GM19397 (cell line): ENCODE results near the gene LRRC4C.

Source experiments
- ATAC-seq: cut with Tn5 transposase; IDR thresholded peaks from one replicate; pipeline ENCODE4 v1.9.1; 2021; ENCODE audit warnings: mild to moderate bottlenecking, moderate library complexity; ENCODE audit not compliant: unreplicated experiment

LRRC4C gene

DNA sequence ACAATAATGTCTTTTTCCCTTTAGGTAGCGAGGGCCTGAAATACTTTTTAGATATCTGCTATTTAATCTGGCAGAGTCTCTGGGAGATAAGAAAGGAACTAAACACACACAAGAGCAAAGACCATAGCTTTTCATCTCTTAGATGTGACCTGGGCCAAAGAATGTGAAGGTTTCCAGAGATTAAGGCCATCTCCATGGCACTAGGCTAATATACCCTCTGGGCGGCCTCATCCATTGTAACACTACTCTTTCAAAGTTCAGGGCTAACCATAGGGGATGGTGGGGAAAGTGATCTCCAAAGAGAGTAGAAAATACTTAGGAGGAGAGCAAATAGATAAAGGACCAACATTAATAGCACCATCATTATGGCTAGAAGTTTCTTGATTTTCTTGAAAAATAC is 326.4 kb downstream of the LRRC4C start:
- ATAC-seq = no peak

DNA sequence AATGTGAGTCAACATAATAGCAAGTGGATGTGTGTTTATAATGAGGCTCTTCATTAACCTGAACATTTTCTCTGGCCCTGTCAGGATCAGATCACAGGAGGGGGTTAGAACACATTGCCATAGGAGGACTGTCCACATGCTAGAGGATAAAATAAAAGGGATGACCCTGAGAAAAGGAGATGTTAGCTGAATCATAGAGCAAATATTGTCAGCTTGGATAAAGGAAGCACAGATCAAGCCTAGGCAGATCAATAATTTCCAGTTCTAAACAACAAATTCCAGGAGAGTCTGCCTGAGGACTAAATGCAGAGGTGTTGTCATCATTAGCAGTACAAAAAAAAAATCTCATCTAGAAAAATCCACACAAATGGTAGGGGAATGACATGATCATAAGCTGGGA is 337.9 kb downstream of the LRRC4C start:
- no peak for ATAC-seq

DNA sequence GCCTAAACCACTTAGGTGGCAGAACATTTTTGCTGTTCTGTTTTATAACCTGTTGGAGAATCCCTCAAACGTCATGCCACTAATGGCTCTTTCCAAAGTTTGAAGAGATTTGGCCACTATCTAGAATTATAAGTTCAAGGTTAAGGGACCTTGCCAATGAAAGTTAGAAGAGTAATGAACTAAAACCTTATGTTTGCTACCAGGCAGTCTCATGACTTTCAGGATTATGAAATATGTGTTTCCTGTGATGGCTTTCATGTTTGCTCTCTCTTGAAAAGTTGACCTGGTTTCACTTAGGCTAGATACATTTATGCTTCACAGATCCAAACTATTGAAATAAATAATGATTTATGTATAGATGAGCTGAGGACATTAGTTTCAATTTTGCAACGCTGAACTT is 340.0 kb downstream of the LRRC4C start:
- no peak for ATAC-seq

DNA sequence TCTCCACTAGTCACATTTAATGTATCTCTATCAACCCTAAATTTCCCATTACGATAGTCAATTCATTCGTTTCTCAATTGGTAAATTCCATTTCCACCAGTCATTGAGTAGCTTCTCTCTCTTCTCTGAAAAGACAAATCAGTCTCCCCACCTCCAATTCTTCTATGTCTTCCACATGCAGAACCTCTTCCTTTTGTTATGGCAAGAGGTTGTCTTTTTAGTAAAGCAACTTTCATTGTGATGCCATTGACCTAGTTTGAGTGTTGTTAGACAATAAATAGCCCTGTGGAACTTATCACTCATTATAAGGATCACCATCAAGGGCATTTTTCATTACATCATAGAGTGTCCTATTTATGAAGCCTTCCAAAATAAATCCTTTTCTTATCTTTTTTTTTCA is 340.9 kb downstream of the LRRC4C start:
- ATAC-seq = no peak

DNA sequence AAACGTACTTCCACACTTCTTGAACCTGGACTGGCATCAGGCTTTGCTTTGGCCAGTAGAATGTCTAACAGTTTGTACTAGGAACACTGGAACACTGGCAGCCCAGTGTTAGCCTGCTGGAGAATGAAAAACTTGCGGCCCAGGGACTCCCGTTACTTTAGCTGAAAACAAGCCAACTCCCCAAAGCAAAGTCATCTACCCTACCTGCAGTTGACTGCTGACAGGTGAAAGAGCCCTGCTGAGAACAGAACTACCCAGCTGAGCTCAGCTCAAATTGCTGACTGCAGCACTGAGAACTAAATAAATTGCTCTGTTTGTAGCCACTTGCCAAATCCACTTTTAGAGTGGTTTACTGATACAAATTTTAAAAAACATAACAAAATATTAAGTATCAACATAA is 342.5 kb downstream of the LRRC4C start:
- no peak for ATAC-seq

DNA sequence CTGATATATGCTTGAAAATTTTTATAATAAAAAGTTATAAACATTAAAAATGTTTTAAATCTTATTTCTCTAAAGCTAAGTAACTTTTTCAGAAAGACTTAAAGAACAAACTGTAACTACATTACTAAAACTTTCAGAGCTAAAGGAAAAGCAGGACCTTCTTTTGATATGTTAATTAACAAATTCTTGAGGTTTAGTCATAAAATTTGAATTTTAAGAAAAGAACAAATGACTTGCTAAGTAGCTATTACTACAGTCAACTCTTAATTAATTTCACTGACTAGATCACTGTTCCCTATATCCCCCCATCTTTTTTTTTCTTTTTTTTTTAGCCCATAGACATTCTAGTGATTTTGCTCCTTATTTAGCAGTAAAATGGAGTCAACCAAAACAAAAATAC is 344.4 kb downstream of the LRRC4C start:
- ATAC-seq = no peak

DNA sequence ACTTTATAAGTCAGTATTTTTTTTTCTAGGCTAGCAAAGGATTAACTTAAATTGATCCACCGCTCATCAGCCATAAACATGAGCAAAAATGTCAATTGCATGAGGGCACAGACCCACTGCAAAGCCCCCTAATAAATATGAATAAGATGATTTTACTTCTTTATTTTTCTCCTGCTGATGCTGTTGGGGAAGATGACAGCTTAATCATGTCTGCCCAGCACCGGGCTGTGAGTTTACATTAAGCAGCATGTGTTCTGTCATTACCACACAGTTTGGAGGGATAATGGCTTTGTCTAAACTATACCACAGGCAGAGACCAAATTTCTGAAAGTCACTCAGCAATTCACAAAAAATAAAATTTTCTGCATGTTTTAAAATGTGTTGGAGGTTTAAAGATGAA is 346.3 kb downstream of the LRRC4C start:
- ATAC-seq = no peak

DNA sequence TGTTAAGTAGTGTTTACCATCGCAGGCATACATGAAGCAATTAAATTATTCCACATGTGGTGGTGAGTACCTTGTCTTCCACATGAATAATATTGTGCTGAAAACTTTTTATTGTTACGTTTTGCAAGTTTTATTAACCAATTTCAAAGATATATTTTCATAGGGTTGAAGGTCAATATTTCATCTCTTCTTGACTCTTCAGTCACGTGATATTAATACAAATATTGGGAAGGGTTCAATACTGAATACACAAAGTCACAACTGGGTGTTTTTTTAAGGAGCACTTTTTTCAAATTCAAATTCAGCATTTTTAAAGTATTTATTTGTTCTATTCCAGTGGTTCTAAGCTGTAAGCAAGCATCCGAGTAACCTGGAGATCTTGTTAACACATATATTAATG is 348.9 kb downstream of the LRRC4C start:
- no peak for ATAC-seq

DNA sequence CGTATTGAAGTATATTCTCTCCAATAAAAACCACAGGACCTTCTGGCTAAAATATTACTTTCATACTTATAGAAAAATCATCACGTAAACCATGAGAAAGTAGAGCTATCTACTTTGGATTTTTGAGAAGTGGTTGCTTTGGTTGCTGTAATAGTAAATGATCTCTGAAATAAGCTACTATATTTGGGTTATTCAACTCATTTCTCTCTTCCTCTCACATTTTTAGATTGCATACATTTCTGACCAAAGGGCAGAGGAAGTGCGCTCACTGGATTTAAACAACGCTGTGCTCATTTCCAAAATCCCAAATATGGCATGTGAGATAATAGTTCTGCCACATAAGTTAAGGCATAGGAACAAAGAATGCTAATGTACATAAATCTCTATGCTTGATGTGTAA is 357.0 kb downstream of the LRRC4C start:
- ATAC-seq = no peak

DNA sequence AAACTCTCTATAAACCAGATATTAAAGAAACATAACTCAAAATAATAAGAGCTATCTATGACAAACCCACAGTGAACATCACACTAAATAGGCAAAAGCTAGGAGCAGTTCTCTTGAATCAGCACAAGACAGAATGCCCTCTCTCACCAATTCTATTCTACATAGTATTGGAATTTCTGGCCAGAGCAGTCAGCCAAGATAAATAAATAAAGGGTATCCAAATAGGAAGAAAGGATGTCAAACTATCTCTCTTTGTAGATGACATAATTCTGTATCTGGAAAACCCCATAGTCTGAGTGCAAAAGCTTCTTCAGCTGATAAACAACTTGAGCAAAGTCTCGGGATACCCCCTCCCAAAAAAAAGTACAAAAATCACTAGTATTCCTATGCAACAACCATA is 359.8 kb downstream of the LRRC4C start:
- no peak for ATAC-seq

DNA sequence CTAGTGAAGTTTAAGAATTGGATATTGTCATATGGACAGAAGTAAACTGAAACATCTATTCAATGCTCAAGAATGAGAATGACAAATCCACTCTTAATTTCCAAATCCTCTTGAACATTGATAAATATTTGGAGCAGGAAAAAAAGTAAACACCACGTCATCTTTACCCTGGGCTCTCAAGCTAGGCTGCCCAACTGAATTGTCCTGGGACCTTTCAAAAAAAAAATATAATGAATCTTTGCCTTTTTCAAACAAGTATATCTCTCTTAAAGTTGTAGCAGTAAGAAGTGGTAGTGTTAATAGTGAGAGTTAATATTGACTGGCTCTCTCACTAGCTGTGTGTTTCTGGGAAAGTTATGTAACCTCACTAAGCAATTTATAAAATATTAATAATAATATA is 374.3 kb downstream of the LRRC4C start:
- no peak for ATAC-seq

DNA sequence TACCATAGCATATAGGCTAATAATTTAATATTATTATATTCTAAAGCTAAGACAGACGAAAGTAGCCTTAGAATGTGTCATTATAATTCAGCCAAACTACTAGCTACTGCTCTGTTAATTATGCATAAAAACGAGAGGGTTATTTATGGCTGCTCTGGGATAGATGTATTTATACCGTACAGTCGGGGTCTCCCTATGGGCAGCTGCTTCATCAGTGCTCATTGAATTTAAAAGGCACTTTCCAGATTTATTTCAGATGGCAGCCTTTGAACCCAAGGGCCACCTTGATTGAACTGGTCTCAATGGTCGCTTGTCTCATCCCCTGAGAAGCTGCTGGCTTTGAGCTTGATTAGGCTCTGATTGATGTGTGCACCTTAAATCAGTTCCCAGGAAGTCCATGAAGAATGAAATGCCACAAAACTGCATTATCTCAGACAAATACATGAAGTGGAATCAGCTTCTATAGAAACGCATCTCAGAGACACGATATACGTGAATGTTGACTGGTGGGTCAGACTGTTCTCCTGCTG is 377.6 kb downstream of the LRRC4C start:
- no peak for ATAC-seq

DNA sequence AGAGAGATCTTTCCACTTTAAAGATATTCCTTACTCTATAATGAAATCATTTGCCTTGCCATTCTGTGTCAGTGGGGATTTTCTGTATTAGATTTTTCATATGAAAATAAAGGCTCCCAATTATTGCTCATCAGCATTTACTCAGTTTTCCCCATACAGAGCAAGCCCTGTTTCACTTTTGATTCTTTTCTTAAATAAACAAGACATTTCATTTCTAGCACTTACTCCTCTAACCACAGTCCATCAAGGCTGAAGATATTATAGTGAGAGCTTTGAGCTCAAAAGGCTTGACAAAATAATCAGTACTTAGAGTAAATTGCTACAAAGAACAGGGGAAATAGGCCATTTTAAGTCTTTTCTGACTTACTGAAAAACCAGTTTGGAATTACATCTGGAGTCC is 385.1 kb downstream of the LRRC4C start:
- ATAC-seq = no peak

DNA sequence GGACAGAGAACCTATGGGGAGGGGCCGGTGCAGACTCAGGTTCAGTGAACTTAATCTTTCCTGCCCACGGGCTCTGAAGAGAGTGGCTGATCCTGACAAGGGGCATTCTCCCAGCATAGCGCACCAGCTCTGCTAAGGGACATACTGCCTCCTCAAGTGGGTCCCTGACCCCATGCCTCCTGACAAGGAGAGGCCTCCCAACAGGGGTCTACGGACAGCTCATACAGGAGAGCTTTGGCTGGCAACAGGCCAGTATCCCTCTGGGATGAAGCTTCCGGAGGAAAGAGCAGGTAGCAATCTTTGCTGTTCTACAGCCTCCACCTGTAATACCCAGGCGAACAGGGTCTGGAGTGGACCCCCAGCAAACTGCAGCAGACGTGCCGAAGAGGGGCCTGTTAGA is 394.0 kb downstream of the LRRC4C start:
- no peak for ATAC-seq

DNA sequence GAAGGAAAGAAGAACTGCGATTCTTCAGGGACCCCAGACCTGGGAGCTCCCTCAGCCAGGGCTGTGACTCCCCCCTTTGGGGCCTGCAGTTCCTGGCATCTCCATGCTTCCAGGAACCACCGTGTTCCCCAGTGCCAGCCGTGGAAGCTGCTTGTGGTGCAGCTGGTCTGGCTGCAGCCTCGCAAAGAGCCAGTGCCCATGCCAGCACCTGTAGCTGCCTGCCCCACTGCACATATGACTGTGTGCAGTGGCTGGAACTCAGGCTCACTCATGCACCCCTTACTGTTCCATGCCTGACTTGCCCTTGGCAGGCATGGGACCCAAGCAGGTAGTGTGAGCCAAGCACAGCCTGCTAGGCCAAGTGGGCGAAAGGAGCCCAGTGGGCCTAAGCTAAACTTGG is 401.3 kb downstream of the LRRC4C start:
- ATAC-seq = no peak

DNA sequence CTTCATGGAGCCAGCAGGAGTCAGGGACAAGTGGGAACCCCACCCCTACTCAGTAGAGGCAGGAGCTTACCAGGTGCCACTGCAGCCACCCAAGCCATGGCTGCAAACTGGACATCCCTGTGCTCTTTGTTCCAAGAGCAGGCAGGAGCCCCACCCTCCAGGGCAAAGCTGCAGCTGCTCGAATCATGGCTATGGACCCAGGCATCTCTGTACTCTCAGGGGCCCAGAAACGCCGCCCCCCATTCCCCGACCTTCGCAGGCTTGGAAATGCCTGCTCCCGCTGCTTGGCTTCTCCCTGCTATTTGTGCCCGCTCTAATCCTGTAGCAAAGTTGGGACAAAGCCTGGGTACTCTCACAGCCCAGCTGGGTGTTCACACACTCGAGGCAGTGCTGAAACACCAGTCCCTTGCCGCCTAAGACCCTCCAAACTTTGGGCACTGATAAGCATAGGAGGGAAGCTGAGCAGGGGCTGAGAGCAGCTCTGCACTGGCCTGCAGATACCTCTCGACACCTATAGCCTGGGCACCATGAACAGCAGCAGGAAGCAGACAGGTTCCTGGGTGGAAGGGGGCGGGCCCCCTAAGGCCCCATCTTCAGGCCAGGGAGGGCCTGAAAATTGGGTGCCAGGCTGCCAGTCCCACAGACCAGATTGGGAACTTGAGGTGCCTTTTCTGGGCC is 402.4 kb downstream of the LRRC4C start:
- no peak for ATAC-seq

DNA sequence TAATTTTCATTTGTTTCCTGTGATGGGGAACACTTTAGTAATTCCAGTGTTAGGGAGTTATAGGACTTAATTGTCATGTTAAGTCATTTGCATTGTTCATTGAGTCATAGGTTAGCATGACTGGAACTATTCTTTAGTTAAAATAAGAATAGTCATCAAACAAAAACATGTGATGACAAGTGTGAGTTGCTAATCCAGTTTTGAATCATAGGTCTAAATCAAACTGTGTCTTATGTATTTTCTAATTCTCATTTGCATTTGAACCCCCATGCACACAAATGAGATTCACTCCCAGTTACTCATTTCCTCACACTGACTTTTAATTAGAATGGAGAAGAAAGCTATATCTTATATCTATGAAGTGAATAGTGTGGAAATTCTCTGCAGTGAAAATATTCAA is 405.6 kb downstream of the LRRC4C start:
- ATAC-seq = no peak

DNA sequence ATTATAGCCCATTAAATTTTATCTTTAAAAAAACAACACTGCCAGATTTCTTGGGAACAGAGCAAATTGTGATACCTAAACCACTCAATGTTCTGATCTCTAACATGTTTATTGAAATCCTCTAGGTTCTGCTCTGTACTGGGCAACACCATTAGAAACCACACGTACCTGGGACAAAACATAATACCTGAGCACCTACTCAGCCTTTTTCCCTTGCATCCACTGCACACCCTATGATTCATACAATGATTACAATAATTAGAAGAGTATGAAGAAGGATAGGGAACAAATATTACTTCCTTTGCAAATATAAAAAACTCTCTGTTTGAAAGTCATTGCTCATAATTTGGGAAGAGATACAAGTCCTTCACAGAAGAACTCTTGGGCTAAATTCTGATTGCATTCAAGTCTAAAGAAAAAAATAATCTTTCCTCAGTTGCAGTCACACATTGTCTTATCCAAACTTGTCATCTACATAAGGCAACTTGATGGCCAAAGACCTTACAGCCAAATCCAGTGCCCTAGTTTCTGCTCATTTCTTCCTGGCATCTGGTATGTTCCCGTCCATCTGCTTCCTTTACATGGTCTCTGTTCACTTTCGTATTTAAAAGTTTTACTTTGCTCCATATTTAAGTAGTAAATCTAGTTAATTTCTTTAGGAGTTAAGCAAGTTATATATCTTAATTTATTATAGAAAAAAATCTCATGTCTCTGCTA is 407.4 kb downstream of the LRRC4C start:
- no peak for ATAC-seq

DNA sequence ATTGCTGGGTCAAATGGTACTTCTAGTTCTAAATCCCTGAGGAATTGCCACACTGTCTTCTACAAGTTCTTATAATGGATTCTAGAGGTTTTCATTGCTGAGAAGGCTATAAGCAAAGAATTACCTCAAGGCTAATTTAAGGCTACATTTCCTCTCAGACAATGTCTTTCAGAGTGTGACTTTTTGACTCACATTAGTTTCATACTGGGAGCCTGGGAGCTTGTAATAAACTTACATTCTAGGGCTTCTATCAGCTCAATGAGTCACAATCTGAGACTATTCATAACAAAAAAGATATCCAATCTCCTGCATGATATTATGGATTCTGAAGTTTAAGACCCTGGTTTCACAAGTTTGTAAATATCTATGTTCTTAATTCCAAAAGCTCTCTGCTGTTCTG is 408.7 kb downstream of the LRRC4C start:
- ATAC-seq = no peak

DNA sequence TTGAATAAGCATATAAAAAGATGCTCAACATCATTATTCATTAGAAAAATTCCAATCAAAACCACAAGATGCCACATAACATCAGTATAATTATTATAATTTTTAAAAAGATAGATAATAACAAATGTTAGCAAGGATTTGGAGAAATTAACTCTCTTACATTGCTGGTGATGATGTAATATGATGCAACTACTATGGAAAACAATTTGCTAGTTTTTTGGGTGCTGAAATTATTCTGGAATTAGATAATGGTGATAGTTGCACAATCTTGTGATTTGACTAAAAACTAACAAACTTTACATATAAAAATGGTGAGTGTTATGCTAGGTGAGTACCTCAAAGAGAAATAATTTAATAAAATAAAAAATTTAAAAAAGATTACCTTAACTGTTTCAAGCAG is 412.2 kb downstream of the LRRC4C start:
- ATAC-seq = no peak

DNA sequence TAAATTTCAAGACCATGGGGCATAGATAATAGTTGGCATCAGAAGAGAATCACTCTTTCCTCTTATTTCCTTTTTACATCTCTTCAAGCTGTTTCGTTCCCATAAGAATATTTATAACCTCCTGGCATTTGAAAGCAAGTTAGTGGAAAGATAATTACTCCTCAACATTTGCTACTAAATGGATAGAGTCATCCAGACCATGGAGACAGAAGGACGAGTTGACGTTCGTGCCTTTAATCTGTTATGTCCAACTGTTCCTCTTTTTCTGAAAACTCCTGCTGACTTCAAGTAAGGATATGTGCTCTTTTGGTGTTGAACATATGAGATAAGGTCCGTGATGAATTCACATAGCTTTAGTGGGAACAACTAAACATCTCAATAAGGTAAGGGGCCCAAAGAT is 414.2 kb downstream of the LRRC4C start:
- ATAC-seq = no peak

DNA sequence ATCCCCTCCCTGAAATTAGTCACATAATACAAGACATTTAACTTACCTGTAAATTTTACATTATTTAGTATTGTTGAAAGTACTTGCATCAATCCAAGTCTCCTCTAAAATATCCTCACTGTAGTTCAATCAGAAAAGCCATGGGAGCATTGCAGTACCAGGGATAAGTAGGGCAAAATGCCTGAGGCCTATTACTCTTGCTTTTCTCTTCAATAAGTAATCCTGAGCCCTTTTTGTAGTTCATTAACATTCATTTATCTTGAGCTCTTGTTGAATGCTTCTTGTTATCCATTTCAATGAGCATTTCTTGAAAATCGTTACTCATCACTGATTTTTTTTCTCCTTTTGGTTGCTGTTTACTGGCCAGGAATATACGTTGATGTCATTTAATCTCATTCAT is 414.7 kb downstream of the LRRC4C start:
- no peak for ATAC-seq

DNA sequence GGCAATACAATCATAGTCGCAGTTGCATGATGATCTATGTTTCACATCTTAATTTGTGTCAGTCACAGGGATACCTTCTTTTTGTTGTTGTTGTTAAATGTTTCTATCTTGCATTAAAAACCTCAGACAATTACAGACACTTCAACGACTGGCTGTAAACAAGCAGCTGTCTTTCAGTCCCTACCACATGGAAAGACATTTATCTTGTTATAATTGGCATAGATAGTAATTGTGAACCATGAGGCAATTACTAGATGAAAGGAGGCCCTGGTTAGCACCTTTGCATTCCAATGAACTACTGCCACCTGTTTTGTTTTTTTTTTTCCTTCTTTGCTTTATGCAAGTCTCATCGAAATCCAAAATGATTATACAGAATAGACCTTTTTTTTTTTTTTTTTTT is 416.8 kb downstream of the LRRC4C start:
- ATAC-seq = no peak
